Ramos (cell line): Measurements from ENCODE around the gene DPY19L3.
"Not testable (repeated sequence)": the region's sequence is repeated elsewhere in the genome, so short reads cannot be mapped to it uniquely, and the experiment has no call there.

Experiments
- in situ Hi-C: fragments of 300-500 bp; cut with MboI; formaldehyde crosslinking; loops from one replicate; pipeline ENCODE4 v1.14.3; 2022; ENCODE audit warnings: low sequenced_read_pairs; ENCODE audit not compliant: unreplicated experiment

Gene DPY19L3

GRCh38 chr19:32436692-32437091 lies 31.1 kb downstream of the DPY19L3 start:
- in situ Hi-C loops: no loop called here

GRCh38 chr19:32437096-32437495 lies 31.5 kb downstream of the DPY19L3 start:
- in situ Hi-C loops: no loop called here

- in situ Hi-C loops: no loop called here
These were observed 33.2 kb downstream of the DPY19L3 start for GRCh38 chr19:32438751-32439150.

- in situ Hi-C loops: no loop called here
These were observed 37.1 kb downstream of the DPY19L3 start for GRCh38 chr19:32442650-32443049.

- in situ Hi-C loops: not testable (repeated sequence)
These were observed 42.0 kb downstream of the DPY19L3 start for GRCh38 chr19:32447534-32447933.

- in situ Hi-C loops: no loop called here
These were observed 42.5 kb downstream of the DPY19L3 start for GRCh38 chr19:32448026-32448425.

DNA sequence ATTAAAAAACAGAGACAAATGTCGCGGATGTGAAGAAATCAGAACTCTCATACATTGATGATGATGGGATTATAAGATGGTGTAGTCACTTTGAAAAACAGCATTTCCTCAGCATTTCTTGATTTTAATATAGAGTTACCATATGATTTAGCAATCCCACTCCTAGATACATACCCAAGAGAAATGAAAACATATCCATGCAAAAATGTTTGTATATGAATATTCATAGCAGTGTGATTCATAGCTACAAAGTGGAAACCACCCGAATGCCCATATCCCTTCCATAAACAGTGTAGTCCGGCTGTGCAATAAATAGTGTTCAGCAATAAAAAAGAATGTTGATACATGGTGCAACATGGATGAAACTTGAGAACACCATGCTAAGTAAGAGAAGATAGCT lies 44.6 kb downstream of the DPY19L3 start:
- in situ Hi-C loops: no loop called here

DNA sequence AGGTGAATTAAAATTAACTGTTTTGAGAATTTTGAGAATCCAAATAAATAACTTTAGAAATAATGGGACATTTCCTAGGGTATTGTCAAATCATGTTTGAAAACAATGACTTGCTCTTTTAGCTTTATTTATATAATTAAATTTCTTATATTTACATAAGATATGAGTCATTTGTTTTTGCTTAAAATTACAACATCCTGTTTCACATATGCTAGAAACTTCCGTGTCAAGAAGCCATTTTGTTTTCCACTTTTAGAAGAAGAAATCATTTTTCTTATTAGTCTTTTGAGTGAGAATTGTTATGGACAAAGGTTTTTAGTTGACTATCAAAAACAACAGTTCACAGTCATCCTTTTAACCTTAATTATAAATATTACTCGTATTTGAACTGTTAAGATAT lies 48.2 kb downstream of the DPY19L3 start:
- in situ Hi-C loops: no loop called here

- in situ Hi-C loops: no loop called here
These were observed 50.8 kb downstream of the DPY19L3 start for GRCh38 chr19:32456406-32456805.

DNA sequence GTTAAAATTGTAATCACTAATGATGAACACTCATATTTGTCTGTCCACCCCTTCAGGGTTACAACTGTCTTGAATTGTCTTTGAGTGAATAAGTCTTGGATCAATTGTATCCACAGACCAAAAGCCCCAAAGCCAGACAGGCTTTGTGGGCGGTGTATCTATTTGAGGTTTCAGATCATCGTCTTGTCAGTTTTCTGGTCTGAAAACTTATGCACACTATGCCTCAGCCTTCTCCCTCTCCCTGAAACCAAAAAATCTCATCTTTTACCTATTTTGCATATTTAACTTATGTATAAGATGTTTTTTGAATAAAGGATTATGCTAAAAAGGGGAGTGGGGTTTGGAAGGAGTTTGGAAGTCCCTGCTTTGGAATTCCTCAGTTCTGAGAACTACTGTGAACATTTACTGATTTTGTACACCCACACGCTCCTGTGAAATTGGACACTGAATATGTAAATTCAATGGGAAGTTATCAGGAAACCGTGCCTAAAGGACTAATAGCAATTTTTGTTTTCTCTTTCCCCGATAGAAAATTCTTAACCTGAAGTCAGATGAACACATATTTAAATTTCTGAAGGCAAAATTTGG lies 52.1 kb downstream of the DPY19L3 start:
- in situ Hi-C loops: no loop called here

DNA sequence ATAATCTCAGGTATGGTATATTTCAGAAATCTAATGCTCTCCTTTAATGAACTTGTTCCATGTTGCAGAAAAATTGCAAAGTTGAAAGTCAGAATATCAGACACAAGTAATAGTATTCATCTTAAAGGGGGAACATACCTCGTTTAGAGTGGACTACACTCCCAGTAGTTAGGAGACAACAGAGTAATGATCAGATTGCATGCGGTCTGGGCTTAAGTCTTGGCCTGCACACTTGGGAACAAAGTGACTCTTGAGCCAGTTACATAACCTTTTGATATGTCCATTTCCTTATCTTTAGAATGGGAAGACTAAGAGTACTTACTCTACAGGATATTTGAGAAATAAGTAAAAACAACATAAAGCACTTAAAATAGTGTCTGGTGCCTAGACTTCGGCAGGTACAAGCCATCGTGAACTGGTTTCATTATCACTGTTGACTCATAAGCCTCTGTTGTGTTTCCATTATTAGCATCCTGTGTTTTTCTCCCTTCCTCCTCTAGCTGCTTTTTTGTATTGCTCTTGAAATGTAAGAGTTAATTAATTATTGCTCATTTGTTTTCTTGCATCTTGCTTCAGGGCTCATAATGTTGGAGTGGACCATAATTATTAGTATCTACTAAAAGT lies 53.0 kb downstream of the DPY19L3 start:
- in situ Hi-C loops: no loop called here

GRCh38 chr19:32459204-32459865 lies 53.8 kb downstream of the DPY19L3 start:
- in situ Hi-C loops: no loop called here

DNA sequence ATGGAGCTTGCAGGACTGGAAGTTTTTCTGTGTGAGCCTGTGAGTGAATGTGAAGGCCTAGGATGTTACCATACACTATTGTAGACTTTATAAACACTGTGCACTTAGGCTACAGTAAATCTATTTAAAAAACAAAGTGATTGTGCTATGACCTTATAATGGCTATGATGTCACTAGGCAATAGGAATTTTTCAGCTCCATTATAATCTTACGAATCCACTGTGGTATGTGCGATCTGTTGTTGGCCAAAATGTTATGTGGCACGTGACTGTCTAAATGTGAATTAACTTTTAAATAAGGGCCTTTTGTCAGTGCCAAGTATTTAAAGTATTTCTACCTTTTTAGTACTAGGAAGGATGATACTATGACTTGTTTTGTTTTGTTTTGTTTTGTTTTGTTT lies 54.9 kb downstream of the DPY19L3 start:
- in situ Hi-C loops: no loop called here

- in situ Hi-C loops: no loop called here
These were observed 58.7 kb downstream of the DPY19L3 start for GRCh38 chr19:32464279-32464678.

DNA sequence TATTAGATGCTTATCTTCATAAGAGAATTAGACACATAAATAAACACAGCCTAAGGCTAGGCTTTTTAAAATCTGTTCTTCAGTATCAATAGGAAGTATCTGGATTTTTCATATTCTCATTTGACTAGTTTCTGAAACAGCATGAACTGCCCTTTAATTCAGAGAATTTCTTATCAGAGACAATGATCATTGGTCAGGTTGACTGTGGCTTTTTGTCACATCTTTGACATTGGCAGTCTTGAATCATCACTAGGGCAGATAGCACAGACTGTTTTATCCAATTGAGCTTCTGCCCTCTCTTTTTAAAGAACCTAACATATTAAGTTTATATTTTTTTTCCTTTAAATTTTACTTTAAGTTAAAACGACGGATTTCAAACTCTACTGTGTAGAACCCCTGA lies 59.6 kb downstream of the DPY19L3 start:
- in situ Hi-C loops: no loop called here

DNA sequence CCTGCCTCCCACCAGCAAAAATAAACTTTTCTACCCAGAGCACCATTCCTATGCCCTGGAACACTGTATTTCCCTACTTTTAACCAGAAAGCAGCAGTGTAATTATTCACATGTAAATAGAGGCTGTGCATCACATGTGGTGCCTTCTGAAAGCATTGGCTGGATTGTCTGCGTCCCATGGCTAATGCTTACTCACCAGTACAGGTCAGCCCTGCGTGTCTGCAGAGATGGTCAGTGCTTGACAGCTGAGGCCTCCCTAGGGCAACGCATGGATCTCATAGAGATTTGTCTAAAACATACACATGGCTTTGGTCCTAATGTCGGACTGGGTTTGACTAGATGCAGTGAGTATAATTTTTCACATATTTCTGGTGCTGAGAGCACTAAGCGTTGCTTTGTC lies 64.2 kb downstream of the DPY19L3 start:
- in situ Hi-C loops: no loop called here

DNA sequence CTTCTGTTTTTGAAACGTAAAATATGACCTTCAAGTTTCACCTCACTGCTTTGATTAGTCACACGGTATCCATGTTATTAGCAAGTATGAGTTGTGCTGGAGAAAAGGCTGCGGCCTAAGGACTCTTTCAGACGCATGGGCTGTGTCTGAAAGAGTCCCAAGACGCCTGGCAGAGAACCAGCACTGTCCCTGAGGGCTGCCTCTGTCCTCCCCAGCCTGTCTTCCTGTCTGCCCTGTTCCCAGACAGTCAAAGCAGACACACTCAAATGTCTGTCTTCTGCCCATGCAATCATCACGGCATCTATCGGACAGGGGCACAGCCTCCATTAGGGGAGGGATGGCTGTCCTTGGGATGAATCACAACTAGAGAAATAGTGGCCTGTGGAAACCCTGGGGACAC lies 65.5 kb downstream of the DPY19L3 start:
- in situ Hi-C loops: no loop called here

GRCh38 chr19:32471811-32472210 lies 66.2 kb downstream of the DPY19L3 start:
- in situ Hi-C loops: no loop called here

DNA sequence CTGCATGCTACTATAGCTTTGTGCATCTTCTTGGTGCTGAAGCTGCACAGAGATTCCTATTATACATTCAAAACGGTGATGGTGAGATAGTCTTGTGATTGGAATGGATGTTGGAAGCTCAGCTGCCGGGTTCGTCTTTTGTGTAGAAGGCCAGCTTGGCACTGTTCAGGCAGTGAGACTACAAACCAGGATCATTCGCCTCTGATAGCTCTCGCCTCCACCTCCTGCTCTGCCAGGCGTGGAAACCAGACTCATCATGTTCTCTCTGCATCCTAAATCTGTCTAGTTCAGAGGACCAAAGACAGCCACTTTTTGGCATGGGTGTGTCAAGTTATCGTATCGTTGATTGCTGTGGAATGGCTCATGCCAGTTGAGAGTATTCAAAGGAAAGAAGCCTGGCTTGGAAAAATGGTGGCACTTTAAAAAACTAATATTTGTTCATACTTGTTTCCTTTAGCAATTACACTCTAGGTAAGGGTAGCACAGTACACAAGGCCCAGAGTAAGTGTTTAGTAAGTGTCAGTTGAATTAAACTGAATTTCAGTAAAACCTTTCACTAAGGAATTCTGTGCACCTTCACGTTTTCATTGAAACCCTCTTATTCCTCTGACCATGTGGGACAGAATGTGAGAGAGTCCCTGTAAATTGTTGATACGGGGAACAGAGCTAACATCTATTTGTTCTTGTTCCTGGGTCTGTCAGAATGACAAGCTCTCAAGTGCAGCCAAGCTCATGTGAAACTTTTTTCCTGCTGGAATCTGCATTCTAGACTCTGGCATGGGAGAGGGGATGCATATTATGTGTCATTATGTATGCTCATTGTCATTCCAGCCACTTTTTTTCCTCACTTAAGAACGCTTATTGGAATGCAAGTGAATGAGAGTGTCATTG lies 69.8 kb downstream of the DPY19L3 start:
- in situ Hi-C loops: no loop called here

DNA sequence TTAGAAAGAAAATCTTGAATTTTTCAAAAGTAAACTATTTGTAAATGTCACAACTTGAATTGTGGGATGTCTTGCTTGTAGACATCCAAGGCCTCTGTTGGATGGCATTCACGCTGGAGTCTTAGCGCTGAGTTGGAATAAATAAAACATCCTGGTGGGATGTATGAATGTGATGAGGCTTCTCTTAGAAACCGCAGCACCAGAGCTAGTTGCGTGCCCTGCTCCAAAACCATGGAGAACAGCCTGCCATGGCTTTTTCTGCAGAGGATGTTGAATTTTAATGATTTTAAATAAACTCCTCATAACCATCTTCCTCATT lies 70.4 kb downstream of the DPY19L3 start:
- in situ Hi-C loops: no loop called here

- in situ Hi-C loops: no loop called here
These were observed 74.8 kb downstream of the DPY19L3 start for GRCh38 chr19:32480321-32480720.
